ENCODE results near the gene NRTN.
"Not testable (repeated sequence)": the region's sequence is repeated elsewhere in the genome, so short reads cannot be mapped to it uniquely, and the experiment has no call there.

NRTN gene
- 1.2 to 1.5 reads per million in 2 donors for total RNA-seq

GRCh38 chr19:5804516-5805461 is at the start of gene NRTN:
TSS of gene NRTN (plus strand) at chr19:5805067. CDS start at chr19:5824166, 19,099 bp downstream.
- peak; percentile 57 for DNase-seq

- DNase-seq: no peak
Measured at GRCh38 chr19:5762608-5763217, 42.2 kb upstream of the NRTN start.

GRCh38 chr19:5765220-5765619 is 39.6 kb upstream of the NRTN start:
- DNase-seq: no peak

GRCh38 chr19:5767949-5768348 is 36.9 kb upstream of the NRTN start:
- no peak for DNase-seq

GRCh38 chr19:5772416-5772815 is 32.5 kb upstream of the NRTN start:
- DNase-seq: no peak

GRCh38 chr19:5773276-5773675 is 31.6 kb upstream of the NRTN start:
- no peak for DNase-seq

GRCh38 chr19:5774921-5775320 is 29.9 kb upstream of the NRTN start:
- no peak for DNase-seq

GRCh38 chr19:5775668-5776309 is 29.1 kb upstream of the NRTN start:
- DNase-seq: no peak

GRCh38 chr19:5778402-5778801 is 26.5 kb upstream of the NRTN start:
- DNase-seq: no peak

- DNase-seq: not testable (repeated sequence)
Measured at GRCh38 chr19:5780916-5781315, 24.0 kb upstream of the NRTN start.

- no peak for DNase-seq
Measured at GRCh38 chr19:5782322-5782721, 22.5 kb upstream of the NRTN start.

- no peak for DNase-seq
Measured at GRCh38 chr19:5782945-5783919, 21.6 kb upstream of the NRTN start.

GRCh38 chr19:5784581-5785147 is 20.2 kb upstream of the NRTN start, which contains the start of gene PRR22:
TSS of gene PRR22 (minus strand) at chr19:5784746. CDS start at chr19:5784660, 86 bp downstream.
- no peak for DNase-seq

- DNase-seq: no peak
Measured at GRCh38 chr19:5785423-5785822, 19.4 kb upstream of the NRTN start.

GRCh38 chr19:5786593-5787408 is 18.1 kb upstream of the NRTN start:
- DNase-seq: no peak

GRCh38 chr19:5787409-5788182 is 17.3 kb upstream of the NRTN start:
- no peak for DNase-seq

- DNase-seq: no peak
Measured at GRCh38 chr19:5788422-5788821, 16.4 kb upstream of the NRTN start.

GRCh38 chr19:5789351-5789761 is 15.5 kb upstream of the NRTN start:
- no peak for DNase-seq

- no peak for DNase-seq
Measured at GRCh38 chr19:5789886-5790558, 14.8 kb upstream of the NRTN start.
